ENCODE results near the gene TPRG1.
"Not testable (repeated sequence)": the region's sequence is repeated elsewhere in the genome, so short reads cannot be mapped to it uniquely, and the experiment has no call there.

The TPRG1 gene

GRCh38 chr3:189322339-189322738 lies 150.6 kb downstream of the TPRG1 start:
- H3K4me3 ChIP-seq (ENCODE audit: low read length): no peak overlapping the region
- H3K27ac ChIP-seq (ENCODE audit: low read depth, low read length): no peak overlapping the region
- TF ChIP-seq EZH2phosphoT487 (IDR thresholded peaks at IDR 0.05; ENCODE audit: borderline replicate concordance, low read length) (no peak), CTCF (IDR thresholded peaks at IDR 0.05; ENCODE audit: low read depth, low read length, poor library complexity, severe bottlenecking) (no peak)
- no peaks in the 10 kb centered on the region for H3F3A ChIP-seq (ENCODE audit: control insufficient read depth, insufficient read depth)
- no peaks in the 10 kb centered on the region for H3K36me3 ChIP-seq (ENCODE audit: control insufficient read depth, low read length)
- peaks cover 80% of the 10 kb centered on the region for H3K27me3 ChIP-seq (ENCODE audit: control insufficient read depth, low read length)
- H3K4me2 ChIP-seq (ENCODE audit: low read length): no peak overlapping the region
- H3K4me1 ChIP-seq (ENCODE audit: control insufficient read depth, low read length): peaks cover 15% of the 10 kb centered on the region
- H3K79me2 ChIP-seq (ENCODE audit: control insufficient read depth, low read length): no peaks in the 10 kb centered on the region
- no peaks in the 10 kb centered on the region for H3K9me2 ChIP-seq (replicated peaks; ENCODE audit: control insufficient read depth, low read length)
- H3K9me3 ChIP-seq (ENCODE audit: control insufficient read depth, insufficient read depth, low read length): no peaks in the 10 kb centered on the region
- H4K20me1 ChIP-seq (ENCODE audit: control insufficient read depth, insufficient read depth, low read depth, low read length): no peaks in the 10 kb centered on the region; the same call in 1 of the 2 replicates

GRCh38 chr3:189324538-189325138 lies 152.9 kb downstream of the TPRG1 start:
- Histone ChIP-seq H3K79me2 (ENCODE audit: control insufficient read depth, low read length) (no peaks in the 10 kb centered on the region), H3K27ac (ENCODE audit: low read depth, low read length) (no peak overlapping the region), H3K4me1 (ENCODE audit: control insufficient read depth, low read length) (peaks cover 15% of the 10 kb centered on the region), H4K20me1 (ENCODE audit: control insufficient read depth, insufficient read depth, low read depth, low read length) (no peaks in the 10 kb centered on the region; the same call in 1 of the 2 replicates), H3K9me3 (ENCODE audit: control insufficient read depth, insufficient read depth, low read length) (no peaks in the 10 kb centered on the region), H3K4me3 (ENCODE audit: low read length) (no peak overlapping the region), H3K27me3 (ENCODE audit: control insufficient read depth, low read length) (peaks cover 71% of the 10 kb centered on the region), H3K9me2 (replicated peaks; ENCODE audit: control insufficient read depth, low read length) (no peaks in the 10 kb centered on the region), H3F3A (ENCODE audit: control insufficient read depth, insufficient read depth) (no peaks in the 10 kb centered on the region), H3K4me2 (ENCODE audit: low read length) (peak overlapping the region; percentile 43), H3K36me3 (ENCODE audit: control insufficient read depth, low read length) (no peaks in the 10 kb centered on the region)
- TF ChIP-seq CTCF (IDR thresholded peaks at IDR 0.05; ENCODE audit: low read depth, low read length, poor library complexity, severe bottlenecking): no peak
- no peak for TF ChIP-seq EZH2phosphoT487 (IDR thresholded peaks at IDR 0.05; ENCODE audit: borderline replicate concordance, low read length)

- H3K9me2 ChIP-seq (replicated peaks; ENCODE audit: control insufficient read depth, low read length): no peaks in the 10 kb centered on the region
- no peaks in the 10 kb centered on the region for H3K79me2 ChIP-seq (ENCODE audit: control insufficient read depth, low read length)
- no peak overlapping the region for H3K4me2 ChIP-seq (ENCODE audit: low read length)
- H3K27me3 ChIP-seq (ENCODE audit: control insufficient read depth, low read length): peaks cover 72% of the 10 kb centered on the region
- H3K4me1 ChIP-seq (ENCODE audit: control insufficient read depth, low read length): peaks cover 15% of the 10 kb centered on the region
- no peaks in the 10 kb centered on the region for H3K36me3 ChIP-seq (ENCODE audit: control insufficient read depth, low read length)
- no peaks in the 10 kb centered on the region for H3K9me3 ChIP-seq (ENCODE audit: control insufficient read depth, insufficient read depth, low read length)
- H3K4me3 ChIP-seq (ENCODE audit: low read length): no peak overlapping the region
- H3F3A ChIP-seq (ENCODE audit: control insufficient read depth, insufficient read depth): no peaks in the 10 kb centered on the region
- no peak overlapping the region for H3K27ac ChIP-seq (ENCODE audit: low read depth, low read length)
- TF ChIP-seq EZH2phosphoT487 (IDR thresholded peaks at IDR 0.05; ENCODE audit: borderline replicate concordance, low read length) (no peak), CTCF (IDR thresholded peaks at IDR 0.05; ENCODE audit: low read depth, low read length, poor library complexity, severe bottlenecking) (no peak)
- H4K20me1 ChIP-seq (ENCODE audit: control insufficient read depth, insufficient read depth, low read depth, low read length): no peaks in the 10 kb centered on the region; the same call in 1 of the 2 replicates
Measured at GRCh38 chr3:189325454-189325853, 153.7 kb downstream of the TPRG1 start.

GRCh38 chr3:189329630-189330029 lies 157.9 kb downstream of the TPRG1 start:
- H3K4me1 ChIP-seq (ENCODE audit: control insufficient read depth, low read length); H3F3A ChIP-seq (ENCODE audit: control insufficient read depth, insufficient read depth); H3K79me2 ChIP-seq (ENCODE audit: control insufficient read depth, low read length); H4K20me1 ChIP-seq (ENCODE audit: control insufficient read depth, insufficient read depth, low read depth, low read length); H3K9me2 ChIP-seq (replicated peaks; ENCODE audit: control insufficient read depth, low read length); H3K4me3 ChIP-seq (ENCODE audit: low read length); H3K4me2 ChIP-seq (ENCODE audit: low read length); H3K36me3 ChIP-seq (ENCODE audit: control insufficient read depth, low read length); H3K9me3 ChIP-seq (ENCODE audit: control insufficient read depth, insufficient read depth, low read length); H3K27ac ChIP-seq (ENCODE audit: low read depth, low read length): not testable (repeated sequence)
- H3K27me3 ChIP-seq (ENCODE audit: control insufficient read depth, low read length): peaks cover 45% of the 10 kb centered on the region

Measured in DOHH2 (cell line).